Right cardiac atrium (tissue), 5 donors: ENCODE results near the gene PFAS. TPM values are rescaled to one million over a fixed set of nuclear protein-coding genes. Genes with fewer than 3 reads are reported as not detected.
"Not testable (repeated sequence)": the region's sequence is repeated elsewhere in the genome, so short reads cannot be mapped to it uniquely, and the experiment has no call there.

Experiments used
- ATAC-seq, 2 donors: fragments of 200-7000 bp; cut with Tn5 transposase; one replicate each; pipeline versions ENCODE4 v1.8.0 to v1.9.1; 2020; ENCODE audit warnings: moderate library complexity in 2 of 2, mild to moderate bottlenecking in 1 of 2
- DNase-seq, 3 donors: peaks; one replicate each; pipeline ENCODE4 v3.0.0-alpha.2; 2020
- H3K27ac ChIP-seq: one replicate; pipeline ENCODE4 v1.5.1; 2013; ENCODE audit warnings: mild to moderate bottlenecking, low read length, control low read depth, moderate library complexity
- H3K27me3 ChIP-seq: one replicate; pipeline ENCODE4 v1.6.1; 2013; ENCODE audit not compliant: control insufficient read depth, insufficient read depth
- H3K4me1 ChIP-seq: one replicate; pipeline ENCODE4 v1.6.1; 2013; ENCODE audit warnings: low read length; ENCODE audit not compliant: control insufficient read depth, insufficient read depth
- H3K4me3 ChIP-seq: one replicate; pipeline ENCODE4 v1.5.1; 2013; ENCODE audit warnings: low read length, control low read depth
- H3K9me3 ChIP-seq: one replicate; pipeline ENCODE4 v1.6.1; 2013; ENCODE audit warnings: low read length; ENCODE audit not compliant: control insufficient read depth
- WGBS: extraction: QIAGEN DNeasy Blood & Tissue Kit; methylation state at CpG from one replicate; pipeline ENCODE4 v1.1.7; 2013; 5-methylcytosine and 5-hydroxymethylcytosine counted together
- intact Hi-C, 4 donors: fragments of 100-400 bp; cut with DNase I; formaldehyde crosslinking; loops; one replicate each; pipeline versions ENCODE4 v1.11.0 to v1.14.0; 2022 to 2023
- polyA plus RNA-seq: library from polyadenylated mRNA; stranded (reverse); fragments of 200-250 nt; gene quantifications from one replicate; pipeline ENCODE4 v1.2.3, GENCODE V29; 2013
- total RNA-seq, 4 donors: library from RNA; stranded (reverse); fragmentation: NEBNext Ultra II Directional; extraction: Animal tissue kit (Norgen Biotek cat#: 25700); gene quantifications; one replicate each; pipeline ENCODE4 v1.2.1, GENCODE V29; 2021
- donor health status: healthy with polysubstance abuse.
- donor health status: DM: no; HTN: yes; CAD: no.
- donor health status: DM: no; HTN: no; CAD: no.
- donor health status: DM: no; HTN: yes; CAD: no; lungs with severe emphysema.
- donor health status: DM: yes; HTN: yes; CAD: no.

Gene PFAS
- total and polyA plus RNA-seq, 5 donors = 7.5 to 19.7 (median 14.6) TPM

DNA sequence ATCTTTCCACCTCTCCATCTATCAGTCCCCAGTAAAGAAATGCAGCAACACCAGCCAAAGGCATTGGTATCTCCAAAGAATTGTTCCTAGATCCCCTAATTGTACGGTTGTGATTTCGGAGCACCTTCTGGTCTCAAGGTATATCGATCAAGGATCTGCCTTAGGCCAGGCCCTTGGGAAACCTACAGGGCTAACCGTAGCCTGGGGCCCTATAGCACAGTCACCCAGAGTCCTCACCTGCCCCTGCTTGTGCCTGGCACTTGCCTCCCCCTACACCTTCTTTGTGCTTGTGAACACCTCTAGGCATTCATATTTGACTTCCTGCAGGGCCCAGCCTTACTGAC lies 21.9 kb upstream of the PFAS start:
- ATAC-seq = no peak
- Histone ChIP-seq H3K4me3 (no peak overlapping the region), H3K9me3 (no peaks in the 10 kb centered on the region), H3K4me1 (peaks cover 5% of the 10 kb centered on the region), H3K27me3 (no peaks in the 10 kb centered on the region), H3K27ac (no peak overlapping the region)
- 89% methylated on average over 4 of the region's 4 CpGs for WGBS
- no peak for DNase-seq
- intact Hi-C loops = loop anchor here in 3 of 4 donors (10.0 kb wide), 1 partner anchor 102 kb away; the partner anchor contains the start of gene HES7 (in 3 of the 3)

DNA sequence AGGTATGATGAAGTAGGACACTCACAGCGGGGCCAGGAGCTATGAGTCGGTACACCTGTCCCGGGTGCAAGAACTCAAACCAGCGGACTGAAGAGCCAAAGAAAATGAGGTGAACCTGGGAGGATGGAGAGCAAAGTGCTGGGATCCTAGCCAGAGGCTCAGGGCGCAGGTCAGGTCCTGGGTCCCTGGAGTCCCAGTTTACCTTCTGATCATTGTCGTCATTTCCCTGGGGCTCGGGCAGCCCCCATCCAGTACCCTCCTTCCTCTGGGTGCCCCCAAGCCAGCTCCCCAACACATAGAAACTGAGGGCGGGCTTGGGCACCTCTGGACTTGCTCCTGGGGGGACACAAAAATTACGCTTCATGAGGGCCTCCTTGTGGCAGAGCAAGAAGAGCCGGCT lies 17.4 kb upstream of the PFAS start:
- H3K27me3 ChIP-seq = no peaks in the 10 kb centered on the region

DNA sequence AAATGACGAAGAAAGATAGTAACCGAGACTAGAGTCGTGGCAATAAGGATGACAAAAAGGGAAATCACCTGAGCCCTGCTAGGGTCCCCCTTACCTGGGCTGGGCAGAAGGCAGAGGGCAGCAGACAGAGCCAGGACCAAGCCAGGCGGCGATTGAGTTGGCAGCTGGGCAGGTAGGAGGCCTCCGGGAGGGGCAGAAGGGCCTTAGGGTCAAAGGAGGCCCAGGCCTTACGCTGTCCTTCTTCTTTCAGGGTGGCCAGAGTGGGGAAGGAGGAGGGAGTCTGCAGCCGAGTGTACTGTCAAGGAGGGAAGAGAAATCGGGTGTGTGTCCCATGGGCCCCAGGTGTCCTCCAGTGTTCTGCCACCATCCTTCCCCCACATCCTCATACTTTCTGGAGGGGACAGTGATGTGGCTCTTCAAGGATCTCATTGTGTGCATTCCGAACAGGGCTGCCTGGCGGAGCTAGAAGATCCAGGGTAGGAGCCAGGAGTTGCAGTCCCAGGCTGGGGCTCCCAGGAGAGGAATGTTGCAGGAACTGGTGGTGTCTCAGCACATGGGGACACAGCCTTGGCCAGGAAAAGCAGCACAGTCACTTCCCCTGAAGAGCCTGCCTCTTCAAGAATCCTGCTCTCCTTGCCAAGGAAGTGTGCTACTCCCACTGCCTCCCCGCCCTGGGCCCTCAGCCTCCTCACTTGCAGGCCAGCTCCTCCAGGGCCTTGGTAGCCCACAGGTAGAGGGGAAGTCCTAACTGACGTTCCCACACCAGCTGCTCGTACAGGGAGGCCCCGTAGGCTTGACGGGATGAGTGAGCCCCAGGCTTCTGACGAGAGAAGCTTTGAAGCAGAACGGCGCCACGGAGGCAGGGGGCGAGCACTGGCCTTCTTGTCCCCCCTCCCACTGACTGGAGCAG lies 14.5 kb upstream of the PFAS start:
- Histone ChIP-seq H3K9me3 (no peaks in the 10 kb centered on the region), H3K27me3 (no peaks in the 10 kb centered on the region), H3K4me3 (no peak overlapping the region), H3K27ac (no peak overlapping the region), H3K4me1 (no peaks in the 10 kb centered on the region)
- intact Hi-C loops = no loop called here
- DNase-seq (no peak), ATAC-seq (peak in 1 of 2 donors; percentile 43)
- WGBS = 82% methylated on average over 21 of the region's 21 CpGs

More for the DNA sequence above, 17.4 kb upstream of the PFAS start:
- Histone ChIP-seq H3K4me1 (no peaks in the 10 kb centered on the region), H3K4me3 (no peak overlapping the region), H3K9me3 (no peaks in the 10 kb centered on the region), H3K27ac (no peak overlapping the region)
- 98% methylated on average over 10 of the region's 10 CpGs for WGBS
- intact Hi-C loops = no loop called here
- DNase-seq = no peak
- ATAC-seq = no peak

DNA sequence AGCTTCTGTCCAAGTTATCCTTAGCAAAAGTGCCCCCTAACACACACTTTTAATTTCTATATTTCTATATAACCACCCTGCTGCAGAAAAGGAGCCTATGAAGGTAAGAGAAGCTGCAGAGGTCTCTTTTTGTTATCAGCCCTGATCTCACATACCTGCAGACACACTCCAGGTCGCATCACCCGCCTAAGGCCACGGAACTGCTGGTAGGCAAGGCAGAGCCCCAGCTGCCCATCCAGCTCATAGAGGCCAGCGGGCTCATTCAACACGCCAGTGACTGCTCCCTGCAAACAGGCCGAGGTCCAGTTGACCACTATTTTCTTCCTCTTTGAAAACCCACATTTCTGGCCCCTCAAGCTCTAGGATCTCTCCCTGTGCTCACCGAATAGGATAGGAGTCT lies 13.4 kb upstream of the PFAS start:
- no peak overlapping the region for H3K27ac ChIP-seq
- 94% methylated on average over 7 of the region's 7 CpGs for WGBS
- H3K9me3 ChIP-seq = no peaks in the 10 kb centered on the region
- intact Hi-C loops = no loop called here
- H3K4me1 ChIP-seq = no peaks in the 10 kb centered on the region
- no peaks in the 10 kb centered on the region for H3K27me3 ChIP-seq
- no peak for ATAC-seq
- DNase-seq = no peak
- H3K4me3 ChIP-seq = no peak overlapping the region

DNA sequence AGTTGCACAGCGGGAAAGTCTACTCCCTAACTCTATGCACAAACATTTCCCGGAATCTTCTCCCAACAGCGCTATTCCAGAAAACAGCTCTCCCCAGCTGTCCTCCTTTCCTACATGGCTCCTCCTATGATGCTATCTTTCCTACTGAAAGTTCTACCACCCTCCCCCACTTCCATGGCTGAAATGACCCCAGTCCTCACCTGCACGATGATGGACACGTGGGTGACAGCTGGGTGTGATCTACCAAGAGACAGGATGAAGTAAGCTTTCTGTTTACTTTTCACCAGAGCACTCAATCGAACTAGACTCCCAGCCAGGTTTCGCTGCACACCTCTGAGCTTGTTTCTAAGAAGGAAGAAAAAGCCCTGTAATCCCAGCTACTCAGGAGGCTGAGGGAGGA lies 11.9 kb upstream of the PFAS start:
- intact Hi-C loops = no loop called here
- Histone ChIP-seq H3K4me1 (no peaks in the 10 kb centered on the region), H3K9me3 (no peaks in the 10 kb centered on the region), H3K4me3 (no peak overlapping the region), H3K27me3 (no peaks in the 10 kb centered on the region), H3K27ac (no peak overlapping the region)
- no peak for ATAC-seq
- 84% methylated on average over 7 of the region's 7 CpGs for WGBS
- no peak for DNase-seq

DNA sequence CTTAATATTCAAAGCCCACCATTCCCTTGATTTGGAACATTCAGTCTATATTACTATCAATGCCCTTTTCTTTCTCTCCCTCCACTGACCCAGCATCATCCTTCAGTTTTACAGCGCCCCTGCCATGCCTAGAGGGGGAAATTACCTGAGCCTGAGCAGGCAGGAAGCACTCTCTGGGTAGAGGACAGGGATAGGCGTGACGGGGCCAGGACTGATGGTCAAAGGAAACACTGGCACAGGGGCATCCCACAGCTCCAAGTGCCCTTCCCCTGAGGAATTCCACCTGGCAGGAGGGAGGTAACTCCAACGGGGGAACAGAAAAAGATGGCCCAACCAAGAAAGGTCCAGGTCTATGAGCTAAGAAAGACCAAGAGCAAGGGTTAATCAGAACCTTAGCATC lies 11.2 kb upstream of the PFAS start:
- no peaks in the 10 kb centered on the region for H3K27me3 ChIP-seq
- no peaks in the 10 kb centered on the region for H3K9me3 ChIP-seq
- H3K27ac ChIP-seq = no peak overlapping the region
- DNase-seq (no peak), ATAC-seq (peak in 1 of 2 donors; percentile 21)
- no peak overlapping the region for H3K4me3 ChIP-seq
- intact Hi-C loops = no loop called here
- H3K4me1 ChIP-seq = no peaks in the 10 kb centered on the region
- WGBS = 86% methylated on average over 4 of the region's 4 CpGs

DNA sequence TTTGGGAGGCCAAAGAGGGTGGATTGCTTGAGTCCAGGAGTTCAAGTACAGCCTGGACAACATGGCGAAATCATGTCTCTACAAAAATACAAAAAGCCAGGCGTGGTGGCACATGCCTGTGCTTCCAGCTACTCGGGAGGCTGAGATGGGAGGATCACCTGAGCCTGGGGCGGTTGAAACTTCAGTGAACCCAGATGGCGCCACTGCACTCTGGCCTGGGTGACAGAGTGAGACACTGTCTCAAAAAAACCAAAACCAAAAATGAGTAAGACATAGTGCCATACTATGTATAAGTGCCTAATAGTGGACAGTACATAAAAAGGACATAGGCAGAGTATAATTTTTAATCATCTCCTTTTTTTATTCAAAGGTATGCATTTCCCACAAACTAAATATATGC lies 5.3 kb upstream of the PFAS start:
- ATAC-seq (no peak), DNase-seq (no peak)
- WGBS = 96% methylated on average over 5 of the region's 5 CpGs
- no peaks in the 10 kb centered on the region for H3K4me1 ChIP-seq
- H3K27ac ChIP-seq = no peak overlapping the region
- H3K27me3 ChIP-seq = no peaks in the 10 kb centered on the region
- H3K9me3 ChIP-seq = no peaks in the 10 kb centered on the region
- intact Hi-C loops = no loop called here
- H3K4me3 ChIP-seq = no peak overlapping the region

DNA sequence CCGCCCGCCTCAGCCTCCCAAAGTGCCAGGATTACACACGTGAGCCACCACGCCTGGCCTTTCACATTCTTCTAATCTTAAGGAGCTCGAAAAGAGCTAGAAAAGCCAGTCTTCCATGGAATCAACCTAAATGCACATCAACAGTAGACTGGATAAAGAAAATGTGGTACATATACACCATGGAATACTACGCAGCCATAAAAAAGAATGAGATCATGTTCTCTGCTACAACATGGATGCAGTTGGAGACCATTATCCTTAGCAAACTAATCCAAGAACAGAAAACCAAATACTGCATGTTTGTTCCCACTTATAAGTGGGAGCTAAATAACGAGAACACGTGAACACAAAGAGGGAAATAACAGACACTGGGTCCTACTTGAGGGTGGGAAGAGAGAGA lies 4.3 kb upstream of the PFAS start:
- intact Hi-C loops = no loop called here
- DNase-seq (no peak), ATAC-seq (no peak)
- 99% methylated on average over 8 of the region's 8 CpGs for WGBS
- Histone ChIP-seq H3K9me3 (no peaks in the 10 kb centered on the region), H3K27ac (no peak overlapping the region), H3K27me3 (no peaks in the 10 kb centered on the region), H3K4me3 (no peak overlapping the region), H3K4me1 (no peaks in the 10 kb centered on the region)

DNA sequence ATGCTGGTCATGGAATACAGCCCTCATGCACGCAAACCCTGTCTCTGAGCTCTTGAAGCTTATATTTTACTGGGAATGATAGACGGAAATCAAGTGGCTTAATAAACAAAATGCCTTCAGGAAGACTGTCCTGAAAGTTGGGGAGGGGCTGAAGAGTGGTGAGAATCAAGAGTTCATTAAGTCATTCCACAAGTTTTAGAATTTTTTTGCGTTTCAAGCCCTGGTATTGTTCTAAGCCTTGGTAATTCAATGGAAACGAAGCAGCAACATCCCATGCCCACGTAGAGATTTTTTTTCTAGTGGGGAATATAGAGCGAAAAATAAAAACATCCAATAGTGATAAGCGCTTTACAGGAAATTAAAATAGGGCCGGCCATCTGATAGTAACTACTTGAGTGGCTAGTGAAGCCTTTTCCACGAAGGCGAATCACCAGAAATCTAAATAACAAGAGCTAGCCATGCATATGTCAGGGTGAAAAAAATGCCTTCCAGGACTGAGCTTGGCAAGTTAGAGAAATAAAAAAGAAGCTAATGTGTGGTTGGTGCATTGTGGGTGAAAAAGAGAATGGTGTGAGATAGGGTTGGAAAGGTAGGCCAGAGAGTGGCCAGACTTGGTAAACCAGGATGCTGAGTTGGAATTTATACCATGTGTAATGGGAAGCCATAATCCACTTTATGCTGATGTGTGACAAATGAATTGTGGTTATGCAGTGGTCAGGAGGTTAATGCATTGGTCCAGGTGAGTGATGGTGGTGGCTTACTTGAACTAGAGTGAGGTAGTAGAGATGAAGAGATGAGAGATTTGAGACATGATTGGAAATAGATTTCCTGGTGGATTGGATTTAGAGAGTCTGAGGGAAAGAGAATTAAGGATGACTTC lies 772 bp downstream of the PFAS start:
- Histone ChIP-seq H3K27me3 (no peaks in the 10 kb centered on the region), H3K4me1 (no peaks in the 10 kb centered on the region), H3K4me3 (peak overlapping the region; percentile 72), H3K9me3 (no peaks in the 10 kb centered on the region), H3K27ac (peak overlapping the region; percentile 57)
- ATAC-seq (no peak), DNase-seq (no peak)
- intact Hi-C loops = no loop called here
- WGBS = 13% methylated on average over 10 of the region's 10 CpGs

DNA sequence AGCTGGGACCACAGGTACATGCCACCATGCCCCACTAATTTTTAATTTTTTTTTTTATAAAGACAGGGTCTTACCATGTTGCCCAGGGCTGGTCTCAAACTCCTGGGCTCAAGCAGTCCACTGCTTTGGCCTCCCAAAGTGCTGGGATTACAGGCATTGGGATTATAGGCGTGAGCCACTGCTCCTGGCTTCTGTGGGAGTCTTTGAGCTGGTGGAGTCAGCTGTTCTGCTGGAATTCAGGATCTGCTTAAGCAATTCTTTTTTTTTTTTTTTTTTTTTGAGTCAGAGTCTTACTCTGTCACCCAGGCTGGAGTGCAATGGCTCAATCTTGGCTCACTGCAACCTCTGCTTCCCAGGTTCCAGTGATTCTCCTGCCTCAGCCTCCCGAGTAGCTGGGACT lies 2.3 kb downstream of the PFAS start:
- H3K27ac ChIP-seq, H3K9me3 ChIP-seq, DNase-seq, ATAC-seq, H3K27me3 ChIP-seq, intact Hi-C loops, H3K4me3 ChIP-seq, H3K4me1 ChIP-seq: not testable (repeated sequence)
- 81% methylated on average over 2 of the region's 2 CpGs for WGBS

DNA sequence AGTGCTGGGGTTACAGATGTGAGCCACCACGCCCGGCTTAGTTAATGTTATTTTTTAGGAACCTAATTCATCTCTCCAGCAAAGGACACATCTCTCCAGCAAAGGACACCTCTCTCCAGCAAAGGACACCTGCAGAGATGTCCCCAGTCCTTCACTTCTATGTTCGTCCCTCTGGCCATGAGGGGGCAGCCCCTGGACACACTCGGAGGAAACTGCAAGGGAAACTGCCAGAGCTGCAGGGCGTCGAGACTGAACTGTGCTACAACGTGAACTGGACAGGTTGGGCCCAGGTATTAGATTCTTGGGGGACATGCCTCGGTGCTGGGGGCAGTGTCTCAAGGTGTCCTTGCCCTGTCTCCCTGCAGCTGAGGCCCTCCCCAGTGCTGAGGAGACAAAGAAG lies 4.7 kb downstream of the PFAS start:
- Histone ChIP-seq H3K4me3 (no peak overlapping the region), H3K27ac (no peak overlapping the region), H3K9me3 (no peaks in the 10 kb centered on the region), H3K4me1 (no peaks in the 10 kb centered on the region), H3K27me3 (no peaks in the 10 kb centered on the region)
- DNase-seq (no peak), ATAC-seq (no peak)
- intact Hi-C loops = no loop called here
- 52% methylated on average over 8 of the region's 8 CpGs for WGBS
